Measurements from ENCODE around the gene CASK.
"Not testable (repeated sequence)": the region's sequence is repeated elsewhere in the genome, so short reads cannot be mapped to it uniquely, and the experiment has no call there.

The CASK gene

GRCh38 chrX:41629539-41629938 lies 293.8 kb downstream of the CASK start:
- DNase-seq (ENCODE audit: low read depth), result no peak

GRCh38 chrX:41621222-41621723 lies 302.1 kb downstream of the CASK start:
- DNase-seq (ENCODE audit: low read depth), result no peak

GRCh38 chrX:41619221-41619620 lies 304.1 kb downstream of the CASK start:
- DNase-seq (ENCODE audit: low read depth), result no peak

DNA sequence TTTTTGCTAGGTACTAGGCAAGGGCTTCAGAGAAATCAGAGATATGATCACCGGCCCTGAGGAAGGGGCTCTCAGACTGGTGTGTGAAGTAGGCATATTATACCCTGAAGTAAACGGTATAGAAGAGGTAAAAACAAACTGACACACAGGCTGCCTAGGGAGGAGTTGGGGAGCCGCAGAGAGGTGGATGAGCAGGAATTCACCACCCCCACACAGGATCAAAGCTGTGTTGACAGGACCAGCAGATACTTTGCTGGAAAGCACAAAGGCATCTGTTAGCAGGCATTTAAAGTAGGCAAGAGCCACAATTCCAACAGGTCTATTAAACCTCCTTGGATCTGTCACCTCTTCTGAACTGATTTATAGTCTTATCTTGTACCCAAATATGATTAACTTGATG lies 306.4 kb downstream of the CASK start:
- DNase-seq (ENCODE audit: low read depth), result no peak

GRCh38 chrX:41616255-41616654 lies 307.1 kb downstream of the CASK start:
- no peak for DNase-seq (ENCODE audit: low read depth)

DNA sequence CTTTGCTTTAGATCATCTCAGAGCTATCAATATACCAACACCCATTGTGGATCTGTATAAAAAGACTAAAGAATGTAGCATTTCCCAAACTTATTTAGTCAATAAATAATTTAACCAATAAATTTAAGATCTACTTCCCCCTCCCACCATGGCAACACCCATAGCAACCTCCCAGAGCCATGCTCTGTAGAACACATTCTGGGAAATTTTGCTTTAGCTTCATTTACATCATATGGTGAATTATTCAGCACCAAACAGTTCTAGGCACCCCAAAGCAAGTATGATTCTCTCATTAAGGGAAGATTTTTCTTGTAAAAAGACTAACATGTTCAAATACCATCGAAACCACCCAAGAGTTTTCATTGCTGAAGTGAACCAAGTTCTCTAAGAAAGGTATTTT lies 315.1 kb downstream of the CASK start:
- no peak for DNase-seq (ENCODE audit: low read depth)

GRCh38 chrX:41607264-41607832 lies 316.0 kb downstream of the CASK start:
- no peak for DNase-seq (ENCODE audit: low read depth)

DNA sequence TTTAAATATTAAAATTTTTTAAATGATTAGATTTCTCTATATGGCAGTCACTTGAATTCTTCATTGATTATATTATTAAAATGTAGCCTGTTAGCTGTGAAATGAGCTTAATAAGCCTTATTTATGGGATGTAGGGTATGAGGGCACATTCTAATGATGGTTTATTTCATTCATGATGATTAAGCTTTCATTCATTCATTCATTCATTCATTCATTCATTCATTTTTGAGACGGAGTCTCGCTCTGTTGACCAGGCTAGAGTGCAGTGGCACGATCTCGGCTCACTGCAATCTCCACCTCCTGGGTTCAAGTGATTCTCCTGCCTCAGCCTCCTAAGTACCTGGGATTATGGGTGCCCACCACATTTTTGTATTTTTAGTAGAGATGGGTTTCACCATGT lies 317.3 kb downstream of the CASK start:
- DNase-seq (ENCODE audit: low read depth), result not testable (repeated sequence)

DNA sequence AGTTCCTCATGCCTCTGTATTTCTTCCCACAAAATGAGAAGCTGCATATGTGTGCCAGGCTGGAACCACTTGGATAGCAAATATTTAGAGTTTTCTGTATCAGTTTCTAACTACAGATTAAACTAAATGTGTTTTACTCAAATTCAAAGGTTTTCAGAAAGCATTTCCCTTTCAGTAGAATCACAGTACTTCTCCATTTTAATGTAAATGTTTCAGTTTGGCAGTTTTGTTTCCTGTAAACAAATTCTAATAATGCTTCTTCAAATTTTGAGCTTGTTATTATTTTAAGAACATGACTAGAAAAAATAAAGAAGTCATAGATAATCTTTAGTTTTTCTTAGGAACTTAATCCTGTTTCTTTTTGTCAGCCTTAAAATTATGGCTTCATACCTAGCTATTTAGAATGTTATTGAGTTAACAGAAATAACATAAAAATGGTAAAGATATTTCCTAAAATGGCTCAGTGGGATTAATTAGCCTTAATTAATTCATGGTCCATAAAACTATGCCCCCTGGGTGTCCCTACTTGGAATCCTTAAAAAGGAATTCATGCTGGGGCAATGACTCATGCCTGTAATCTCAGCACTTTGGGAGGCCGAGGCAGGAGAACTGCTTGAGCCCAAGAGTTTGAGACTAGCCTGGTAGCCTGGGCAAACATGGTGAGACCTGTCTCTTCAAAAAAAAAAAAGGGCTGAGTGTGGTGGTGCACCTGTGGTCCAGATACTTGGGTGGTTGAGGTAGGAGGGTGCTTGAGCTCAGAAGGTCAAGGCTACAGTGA lies 318.4 kb downstream of the CASK start:
- no peak for DNase-seq (ENCODE audit: low read depth)

GRCh38 chrX:41604177-41604576 lies 319.2 kb downstream of the CASK start:
- no peak for DNase-seq (ENCODE audit: low read depth)

DNA sequence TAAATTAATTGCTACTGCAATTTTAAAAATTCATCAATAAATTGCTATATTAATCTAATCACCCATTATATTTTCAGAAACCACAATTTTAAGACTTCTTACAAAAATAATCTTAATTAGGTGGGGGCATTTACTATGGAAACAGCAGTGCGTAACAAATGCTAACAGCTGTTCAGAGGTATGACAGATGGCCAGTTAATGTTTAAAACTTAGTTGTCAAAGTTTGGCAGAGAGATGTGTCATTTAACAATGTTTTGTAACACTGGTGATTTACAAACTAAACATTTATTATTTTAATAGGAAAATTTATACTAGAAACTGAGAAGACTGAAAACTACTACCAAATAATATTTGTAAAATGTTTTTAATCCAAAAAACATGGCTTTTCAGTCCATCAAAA lies 319.8 kb downstream of the CASK start:
- DNase-seq (ENCODE audit: low read depth), result no peak

DNA sequence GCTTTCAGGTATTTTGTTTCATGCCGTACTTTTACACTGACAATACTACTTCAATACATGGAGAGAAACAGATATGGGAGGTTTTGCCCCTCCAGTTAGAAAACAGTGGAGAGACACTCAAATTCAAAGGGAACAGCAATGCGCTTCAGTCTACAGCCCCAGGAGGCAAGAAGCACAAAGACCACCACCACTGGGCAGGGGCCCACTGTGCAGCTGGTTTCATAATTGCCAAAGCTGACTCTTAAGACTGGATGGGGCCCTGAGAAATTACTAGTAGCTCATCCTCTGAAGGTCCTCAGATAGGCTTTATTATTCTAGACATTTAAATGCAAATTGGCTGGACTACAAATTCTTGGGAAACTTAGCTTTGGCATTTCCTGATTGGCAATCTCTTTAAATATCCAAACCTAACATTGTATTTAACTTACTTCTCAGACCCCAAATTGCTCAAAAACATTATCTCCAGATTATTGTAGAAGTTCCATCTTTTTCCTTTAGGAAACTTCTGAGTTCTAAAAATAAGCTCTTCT lies 320.5 kb downstream of the CASK start:
- no peak for DNase-seq (ENCODE audit: low read depth)

DNA sequence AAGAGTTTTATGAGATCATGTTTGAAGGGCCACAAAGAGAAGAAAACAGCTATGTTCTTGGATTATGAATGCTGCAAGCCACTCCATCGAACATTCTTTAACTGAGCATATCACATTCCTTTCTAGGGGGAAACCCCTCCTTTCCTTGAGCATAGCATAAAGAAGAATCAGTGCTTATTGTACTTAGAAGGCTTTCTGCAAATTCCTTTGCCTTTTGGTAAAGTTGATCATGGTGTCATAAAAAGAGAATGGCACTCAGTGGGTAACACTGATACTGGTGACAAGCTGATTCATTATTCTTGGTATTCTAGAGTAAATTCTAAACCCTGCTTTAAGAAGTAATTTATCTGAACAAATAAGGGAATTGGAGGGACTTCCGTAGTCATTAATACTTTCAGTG lies 323.1 kb downstream of the CASK start:
- DNase-seq (ENCODE audit: low read depth), result no peak

DNA sequence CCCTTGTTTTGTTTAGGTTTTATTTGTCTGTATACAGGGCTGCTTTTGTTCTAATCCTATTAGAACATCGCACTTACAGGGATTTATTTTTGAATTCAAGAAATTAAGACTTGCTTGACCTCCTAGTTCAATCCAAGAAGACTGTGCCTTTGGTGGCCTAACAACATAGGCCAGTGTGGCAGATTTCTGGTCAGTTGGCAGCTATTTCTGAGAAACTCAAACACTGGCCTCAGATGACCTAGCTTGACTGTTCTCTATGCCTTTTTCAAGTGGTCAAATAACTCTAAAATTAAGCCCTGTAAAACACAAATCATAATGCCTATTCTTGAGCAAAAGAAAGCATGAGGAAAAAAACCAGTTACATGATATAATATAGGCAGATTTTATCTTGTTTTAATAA lies 323.8 kb downstream of the CASK start:
- no peak for DNase-seq (ENCODE audit: low read depth)

DNA sequence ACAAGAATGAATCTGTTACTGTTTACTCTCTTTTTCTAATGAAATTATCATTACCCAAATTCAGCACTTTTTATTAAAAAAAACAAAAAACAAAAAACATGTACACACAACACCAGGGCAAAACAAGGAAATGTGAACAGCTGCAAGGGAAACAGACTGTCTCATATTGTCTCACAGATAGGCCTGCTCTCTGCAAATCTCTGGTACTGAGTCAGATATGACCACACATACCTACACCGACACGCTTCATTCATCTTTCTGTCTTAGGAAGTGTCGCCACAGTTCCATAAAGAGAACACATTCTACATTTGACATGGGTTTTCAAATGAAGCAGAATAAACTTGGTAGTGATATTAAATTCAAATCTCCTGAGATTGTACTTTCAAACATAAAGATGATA lies 326.8 kb downstream of the CASK start:
- no peak for DNase-seq (ENCODE audit: low read depth)

GRCh38 chrX:41594634-41595033 lies 328.7 kb downstream of the CASK start:
- DNase-seq (ENCODE audit: low read depth), result no peak

DNA sequence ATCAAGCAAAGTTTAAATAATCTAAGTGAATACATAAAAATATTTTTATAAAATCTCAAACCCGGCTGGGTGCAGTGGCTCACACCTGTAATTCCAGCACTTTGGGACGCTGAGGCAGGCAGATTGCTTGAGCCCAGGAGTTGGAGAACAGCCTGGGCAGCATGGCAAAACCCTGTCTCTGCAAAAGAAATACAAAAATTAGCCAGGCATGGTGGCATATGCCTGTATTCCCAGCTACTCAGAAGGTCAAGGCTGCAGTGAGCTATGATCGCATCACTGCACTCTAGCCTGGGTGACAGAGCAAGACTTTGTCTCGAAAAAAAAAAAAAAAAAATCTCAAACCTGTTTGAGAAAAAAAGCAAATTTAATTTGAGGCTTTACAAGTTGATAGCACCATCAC lies 331.4 kb downstream of the CASK start:
- DNase-seq (ENCODE audit: low read depth), result no peak

- no peak for DNase-seq (ENCODE audit: low read depth)
Measured at GRCh38 chrX:41590641-41591040, 332.7 kb downstream of the CASK start.

DNA sequence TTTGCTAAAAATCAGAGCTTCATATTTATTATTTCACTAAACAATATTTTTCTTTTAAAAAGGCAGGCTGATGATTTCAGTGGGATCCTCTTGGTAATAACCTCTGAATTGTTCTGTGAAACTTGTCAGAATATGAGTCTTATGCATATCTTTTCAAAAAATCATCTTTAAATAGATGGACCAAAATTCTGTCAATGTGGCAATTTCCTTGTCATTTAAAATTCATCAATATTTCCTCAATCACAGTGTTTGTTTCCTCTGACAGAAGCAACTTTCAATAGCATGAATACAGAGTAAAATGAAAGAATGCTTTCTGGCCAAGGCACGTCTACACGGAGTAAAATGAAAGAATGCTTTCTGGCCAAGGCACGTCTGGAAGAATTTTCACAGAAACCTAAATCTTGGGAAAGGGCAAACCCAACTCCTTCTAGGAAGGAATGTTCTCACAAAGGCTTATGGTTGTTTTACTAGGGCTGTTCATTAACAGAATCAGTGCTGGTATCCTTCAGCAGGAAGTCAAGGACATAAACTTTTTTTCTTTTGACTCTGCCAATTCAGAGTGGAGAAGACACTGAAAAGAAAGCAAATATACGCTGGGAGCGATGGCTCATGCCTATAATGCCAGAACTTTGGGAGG lies 333.6 kb downstream of the CASK start:
- DNase-seq (ENCODE audit: low read depth), result no peak

GRCh38 chrX:41588271-41588670 lies 335.1 kb downstream of the CASK start:
- DNase-seq (ENCODE audit: low read depth), result no peak

DNA sequence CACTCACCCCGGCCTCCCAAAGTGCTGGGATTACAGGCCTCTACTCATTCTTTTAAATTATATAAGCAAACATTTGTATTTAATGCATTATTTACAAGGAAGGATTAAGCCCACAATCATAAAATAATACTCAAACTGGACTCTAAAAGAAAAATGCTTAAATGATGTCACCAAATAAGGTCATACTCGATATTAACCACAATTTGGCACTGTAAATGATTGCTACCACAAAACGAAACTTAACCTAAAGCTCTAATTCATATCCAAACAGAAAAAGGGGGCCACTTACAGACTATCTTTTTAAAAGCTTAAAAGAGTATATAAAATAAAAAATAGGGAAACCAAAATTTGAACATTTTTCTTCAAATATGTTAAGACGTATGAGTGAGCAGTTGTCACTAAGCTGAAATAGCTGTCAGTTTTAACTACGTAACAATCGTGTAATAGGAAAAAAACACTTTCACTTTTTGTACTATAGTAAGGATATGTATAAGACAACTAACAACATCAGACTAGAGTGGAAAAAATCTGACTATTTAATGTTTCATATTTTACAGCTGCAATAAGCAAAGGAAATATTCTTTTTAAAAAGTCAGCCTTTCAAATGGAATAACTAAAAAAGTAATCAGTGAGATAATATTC lies 342.8 kb downstream of the CASK start:
- DNase-seq (ENCODE audit: low read depth), result no peak

DNA sequence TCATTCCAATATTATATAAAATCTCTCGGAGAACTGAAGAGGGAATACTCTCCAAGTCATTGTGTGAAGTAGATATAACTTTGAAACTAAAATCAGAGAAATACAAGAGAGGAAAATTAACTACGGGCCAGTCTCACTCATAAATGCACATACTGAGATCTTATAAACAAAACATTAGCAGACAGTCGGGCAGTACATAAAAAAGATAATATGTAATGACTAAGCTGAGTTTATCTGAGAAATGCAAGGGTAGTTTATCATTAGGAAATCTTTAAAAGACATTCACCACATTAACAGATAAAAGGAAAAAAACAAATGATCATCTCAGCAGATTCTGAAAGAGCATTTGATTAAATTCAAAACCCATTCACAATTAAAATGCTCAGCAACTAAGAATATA lies 359.5 kb downstream of the CASK start:
- DNase-seq (ENCODE audit: low read depth), result no peak

DNA sequence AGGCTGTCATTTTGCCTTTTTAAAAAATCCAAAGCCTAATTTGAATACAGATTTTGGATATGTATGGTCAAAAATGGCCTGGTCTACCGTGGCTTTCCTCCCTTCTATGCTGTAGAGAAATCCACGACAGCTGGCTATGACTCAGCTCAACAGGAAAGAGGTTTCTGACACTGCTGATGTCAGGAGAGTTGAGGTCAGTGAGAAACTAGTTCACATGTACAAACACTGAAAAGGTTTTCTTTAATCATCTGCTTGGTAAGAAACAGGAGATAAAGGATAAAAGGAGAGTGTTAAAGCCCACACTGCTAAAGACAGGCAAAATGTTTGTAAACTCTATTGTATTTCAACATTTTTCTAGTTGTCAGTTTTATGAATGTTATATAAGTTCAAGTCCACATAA lies 362.3 kb downstream of the CASK start:
- no peak for DNase-seq (ENCODE audit: low read depth)

Measured in stimulated activated CD8-positive, alpha-beta memory T cell treated with anti-CD3 and anti-CD28 coated beads, Interleukin-12 subunit alpha, Interleukin-12 subunit beta, amount 100 ng/mL, for 1 hour (primary cell).